HepG2 (cell line): ENCODE results near the gene ZFAND6. TPM values are rescaled to one million over a fixed set of nuclear protein-coding genes. Genes with fewer than 3 reads are reported as not detected.

ENCODE experiments used
- ARNT2 ChIP-seq: sonication (generic); formaldehyde crosslinking; IDR thresholded peaks from 2 replicates; pipeline ENCODE4 v1.8.0; 2022; ENCODE audit warnings: mild to moderate bottlenecking, low read depth, missing genetic modification reagents, moderate library complexity
- BORCS8-MEF2B ChIP-seq: sonication (generic); formaldehyde crosslinking; IDR thresholded peaks from 2 replicates; pipeline ENCODE4 v1.8.0; 2022; ENCODE audit warnings: mild to moderate bottlenecking, missing genetic modification reagents
- GTF2F1 ChIP-seq: fragments of 150-350 bp; IDR thresholded peaks from 2 replicates; pipeline ENCODE4 v1.6.1; 2014; ENCODE audit warnings: low read length
- ZBTB1 ChIP-seq: sonication (generic); formaldehyde crosslinking; IDR thresholded peaks from 2 replicates; pipeline ENCODE4 v1.4.0; 2020; ENCODE audit warnings: missing genetic modification reagents, borderline replicate concordance
- ZBTB33 ChIP-seq: sonication (generic); formaldehyde crosslinking; IDR thresholded peaks from 2 replicates; pipeline ENCODE4 v1.4.0; 2020; ENCODE audit warnings: missing genetic modification reagents
- ZHX1 ChIP-seq: sonication (generic); formaldehyde crosslinking; IDR thresholded peaks from 2 replicates; pipeline ENCODE4 v1.8.1; 2022; ENCODE audit warnings: low read depth, mild to moderate bottlenecking, missing genetic modification reagents
- ZKSCAN8 ChIP-seq: IDR thresholded peaks from 2 replicates; pipeline ENCODE4 v1.6.1; 2016; ENCODE audit warnings: borderline replicate concordance, missing genetic modification reagents, missing compliant biosample characterization
- ZNF10 ChIP-seq: sonication (generic); formaldehyde crosslinking; IDR thresholded peaks from 2 replicates; pipeline ENCODE4 v1.4.0; 2020; ENCODE audit warnings: mild to moderate bottlenecking, low read depth, missing genetic modification reagents, borderline replicate concordance
- ZNF180 ChIP-seq: sonication (generic); formaldehyde crosslinking; IDR thresholded peaks from 2 replicates; pipeline ENCODE4 v1.4.0; 2020; ENCODE audit warnings: low read depth, missing genetic modification reagents, borderline replicate concordance
- ZNF839 ChIP-seq: sonication (generic); formaldehyde crosslinking; IDR thresholded peaks from 2 replicates; pipeline ENCODE4 v1.4.0; 2020; ENCODE audit warnings: missing genetic modification reagents, mild to moderate bottlenecking, borderline replicate concordance
- polyA plus RNA-seq, 8 experiments: library from polyadenylated mRNA; depleted of rRNA in 3 of 8; stranded (reverse) in 7 of 8; unstranded in 1 of 8; fragments of >200 nt; fragmentation: Illumina TruSeq in 4 of 8; extraction: Trizol in 4 of 8; gene quantifications; 2 replicates each; pipeline versions ENCODE4 v1.2.1 to v1.2.3, GENCODE V29; 2011 to 2016; ENCODE audit warnings: low read depth in 4 of 8, missing spikeins in 1 of 8, mixed read lengths in 1 of 8; ENCODE audit not compliant: insufficient read depth in 1 of 8
- total RNA-seq, 5 experiments: library from RNA; depleted of rRNA; stranded (reverse); fragments of >200 nt; fragmentation: Illumina TruSeq; extraction: Trizol; gene quantifications; 2 replicates each; pipeline ENCODE4 v1.2.3, GENCODE V29; 2016; ENCODE audit warnings: low read depth in 1 of 5

ZFAND6 gene
- total and polyA plus RNA-seq, 2 of the 13 experiments (the other 11 are each of a cell fraction or from before 2014, with no cell fraction given), result 84.2 to 115 TPM

DNA sequence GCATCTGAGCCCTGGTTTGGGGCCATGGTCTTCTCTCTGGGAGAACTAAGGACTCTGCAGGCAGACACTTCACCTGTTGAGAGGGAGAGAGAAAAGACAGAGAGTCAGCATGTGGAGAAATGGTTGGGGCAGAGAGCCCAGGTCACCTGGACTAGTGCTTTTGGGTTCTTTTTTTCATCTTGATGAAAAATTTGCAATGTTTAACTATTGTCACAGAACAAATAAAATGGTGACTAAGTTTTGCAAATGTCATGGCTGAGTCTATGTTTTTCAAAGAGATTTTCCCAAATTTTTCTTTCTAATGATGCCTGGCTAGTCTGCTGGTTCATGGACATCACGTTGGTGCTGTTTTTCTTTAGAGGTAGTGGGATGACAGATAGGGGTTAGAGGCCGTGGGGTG, 111.1 kb downstream of the ZFAND6 start (continued):
- no peak for TF ChIP-seq ZNF10 (CRISPR knock-in tag)
- TF ChIP-seq ZBTB33 (CRISPR knock-in tag), result no peak
- no peak for TF ChIP-seq ARNT2
- no peak for TF ChIP-seq GTF2F1
- no peak for TF ChIP-seq ZNF180
- TF ChIP-seq ZNF839 (CRISPR knock-in tag), result no peak
- TF ChIP-seq ZBTB1, result no peak
- TF ChIP-seq ZHX1, result no peak
- TF ChIP-seq BORCS8-MEF2B (CRISPR knock-in tag), result no peak
- TF ChIP-seq ZKSCAN8 (CRISPR knock-in tag), result no peak
